ENCODE results near the gene NDE1. TPM values are rescaled to one million over a fixed set of nuclear protein-coding genes. Genes with fewer than 3 reads are reported as not detected.

The NDE1 gene
- total and polyA plus RNA-seq, 12 donors: 3.1 to 21.6 (median 14.7) TPM

GRCh38 chr16:15658149-15658548, 8.1 kb downstream of the NDE1 start:
- Histone ChIP-seq H3K4me1 (replicated peaks in 1 of 2) (peaks cover 4 to 10% of the 10 kb centered on the region in 2 donors), H3K27ac (no peak overlapping the region), H3K4me3 (no peak overlapping the region), H3K9me3 (replicated peaks in 1 of 3) (no peaks in the 10 kb centered on the region), H3K27me3 (no peaks in the 10 kb centered on the region), H3K36me3 (replicated peaks in 1 of 2) (no peaks in the 10 kb centered on the region)
- peak in 1 of 7 donors; percentile 1 for DNase-seq
- intact Hi-C loops (cut with DNase I): no loop called here
- TF ChIP-seq CTCF (IDR thresholded peaks at IDR 0.05): no peak
- TF ChIP-seq POLR2A (IDR thresholded peaks at IDR 0.05): no peak
- 85 to 93% (median 88%) methylated on average over 4 to 6 of the region's 6 CpGs for WGBS, 4 donors

- intact Hi-C loops (cut with DNase I): no loop called here
- TF ChIP-seq CTCF (IDR thresholded peaks at IDR 0.05) (no peak), POLR2A (IDR thresholded peaks at IDR 0.05) (no peak)
- DNase-seq: peak in 1 of 7 donors; percentile 1
- 91 to 98% (median 95%) methylated on average over 5 of the region's 5 CpGs for WGBS, 4 donors
- no peaks in the 10 kb centered on the region for H3K27me3 ChIP-seq
- no peak overlapping the region for H3K4me3 ChIP-seq
- H3K9me3 ChIP-seq (replicated peaks in 1 of 3): no peaks in the 10 kb centered on the region
- no peak overlapping the region for H3K27ac ChIP-seq
- no peaks in the 10 kb centered on the region for H3K36me3 ChIP-seq (replicated peaks in 1 of 2)
- peaks cover 4 to 10% of the 10 kb centered on the region in 2 donors for H3K4me1 ChIP-seq (replicated peaks in 1 of 2)
Observed at GRCh38 chr16:15658556-15658955, 8.5 kb downstream of the NDE1 start.

GRCh38 chr16:15660203-15660601, 10.2 kb downstream of the NDE1 start:
- TF ChIP-seq POLR2A (IDR thresholded peaks at IDR 0.05) (no peak), CTCF (IDR thresholded peaks at IDR 0.05) (no peak)
- peak overlapping the region; percentile 15 to 77 (median 66) for H3K27ac ChIP-seq
- H3K36me3 ChIP-seq (replicated peaks in 1 of 2): peaks cover 0 to 6% of the 10 kb centered on the region in 2 donors
- no peaks in the 10 kb centered on the region for H3K27me3 ChIP-seq
- no peaks in the 10 kb centered on the region for H3K9me3 ChIP-seq (replicated peaks in 1 of 3)
- H3K4me1 ChIP-seq (replicated peaks in 1 of 2): peaks cover 4 to 10% of the 10 kb centered on the region in 2 donors
- peak overlapping the region in 2 of 4 donors; percentile 7 for H3K4me3 ChIP-seq
- intact Hi-C loops (cut with DNase I): no loop called here
- no peak for DNase-seq
- WGBS, 4 donors: 70 to 74% (median 72%) methylated on average over 5 of the region's 5 CpGs

GRCh38 chr16:15665107-15665506, 15.1 kb downstream of the NDE1 start:
- intact Hi-C loops (cut with DNase I): no loop called here
- no peak for DNase-seq
- Histone ChIP-seq H3K4me3 (no peak overlapping the region), H3K9me3 (replicated peaks in 1 of 3) (no peaks in the 10 kb centered on the region), H3K4me1 (replicated peaks in 1 of 2) (peaks cover 4 to 7% of the 10 kb centered on the region in 2 donors), H3K27ac (no peak overlapping the region), H3K27me3 (no peaks in the 10 kb centered on the region), H3K36me3 (replicated peaks in 1 of 2) (peaks cover 0 to 36% of the 10 kb centered on the region in 2 donors)
- TF ChIP-seq POLR2A (IDR thresholded peaks at IDR 0.05) (no peak), CTCF (IDR thresholded peaks at IDR 0.05) (no peak)
